K562 (cell line): ENCODE data around the gene CACNA2D3. TPM values are rescaled to one million over a fixed set of nuclear protein-coding genes. Genes with fewer than 3 reads are reported as not detected.

Source experiments
- ATAC-seq: fragments of 200-7000 bp; cut with Tn5 transposase; 3 replicates; pipeline ENCODE4 v1.9.1; 2020; ENCODE audit warnings: moderate library complexity
- BruUV-seq: library from RNA; stranded (reverse); fragments of 400-500 nt; replicated peaks from 2 replicates; lab custom pipeline; 2021; lab: Mats Ljungman, UMichigan
- CTCF ChIA-PET: fragments of 300-600 bp; formaldehyde crosslinking; extraction: SDS; loops from one replicate; lab custom pipeline; 2021; ENCODE audit warnings: low intra/inter-chr PET ratio; lab: Yijun Ruan, JAX
- POLR2A ChIA-PET: fragments of 300-600, 350-650 bp; sonication (Branson Sonifier 250); formaldehyde crosslinking; extraction: SDS; loops from one replicate; lab custom pipeline; 2021; ENCODE audit warnings: antibody characterized with exemption, inconsistent platforms; lab: Yijun Ruan, JAX
- DNase-seq, 4 experiments: peaks; one replicate each; pipeline versions ENCODE4 v3.0.0 to v3.0.0-alpha.2; 2011 to 2018; ENCODE audit warnings: low spot score in 3 of 4, mixed read lengths in 3 of 4; ENCODE audit errors: extremely low read depth in 1 of 4
- FAIRE-seq: peaks from 2 replicates; lab custom pipeline; 2011; peaks lifted over from hg19 to GRCh38; lab: Jason Lieb, UNC
- H2AFZ ChIP-seq: 2 replicates; pipeline ENCODE4 v1.6.0; 2011; ENCODE audit warnings: low read depth, low read length, control low read depth, inconsistent platforms
- H3K27ac ChIP-seq: fragments of 200-600 bp; 3 replicates; pipeline ENCODE4 v1.8.0; 2011; ENCODE audit warnings: low read depth, mild to moderate bottlenecking, control low read depth, inconsistent platforms, low read length, moderate library complexity, mixed read lengths; ENCODE audit errors: extremely low read depth
- H3K27me3 ChIP-seq, 2 experiments: fragments of 300-600 bp in 1 of 2; 2 replicates in 1 of 2; 3 replicates in 1 of 2; pipeline versions ENCODE4 v1.6.0 to v1.8.0; 2011; ENCODE audit warnings: inconsistent platforms in 2 of 2, low read length in 2 of 2, mild to moderate bottlenecking in 1 of 2, mixed read lengths in 1 of 2, moderate library complexity in 1 of 2; ENCODE audit not compliant: control insufficient read depth in 2 of 2, insufficient read depth in 2 of 2
- H3K36me3 ChIP-seq: fragments of 300-600 bp; 3 replicates; pipeline ENCODE4 v1.8.0; 2011; ENCODE audit warnings: mild to moderate bottlenecking, low read length, inconsistent platforms; ENCODE audit not compliant: control insufficient read depth, insufficient read depth
- H3K4me1 ChIP-seq, 2 experiments: fragments of 200-600 bp in 1 of 2; replicated peaks in 1 of 2; 2 replicates in 1 of 2; 3 replicates in 1 of 2; pipeline versions ENCODE4 v1.5.1 to v1.8.0; 2011; ENCODE audit warnings: inconsistent platforms in 2 of 2, low read length in 2 of 2, mild to moderate bottlenecking in 1 of 2, mixed read lengths in 1 of 2, moderate library complexity in 1 of 2; ENCODE audit not compliant: control insufficient read depth in 2 of 2, insufficient read depth in 2 of 2
- H3K4me2 ChIP-seq: 2 replicates; pipeline ENCODE4 v1.6.1; 2011; ENCODE audit warnings: low read length, control low read depth, inconsistent platforms, mixed read lengths; ENCODE audit not compliant: insufficient read depth
- H3K4me3 ChIP-seq: fragments of 200-600 bp; sonication (generic), shearing (Covaris generic); 2 replicates; pipeline ENCODE4 v1.5.1; 2016; ENCODE audit warnings: control low read depth, inconsistent platforms
- H3K79me2 ChIP-seq: fragments of 200-600 bp; 3 replicates; pipeline ENCODE4 v1.8.0; 2011; ENCODE audit warnings: low read length, inconsistent platforms; ENCODE audit not compliant: control insufficient read depth, insufficient read depth
- H3K9ac ChIP-seq, 2 experiments: 2 replicates each; pipeline versions ENCODE4 v1.6.0 to v1.6.1; 2011; ENCODE audit warnings: low read depth in 2 of 2, low read length in 2 of 2, control low read depth in 1 of 2, inconsistent platforms in 1 of 2, mild to moderate bottlenecking in 1 of 2, mixed read lengths in 1 of 2; ENCODE audit not compliant: insufficient read depth in 1 of 2
- H3K9me1 ChIP-seq: one replicate; pipeline ENCODE4 v1.6.0; 2011; ENCODE audit warnings: inconsistent platforms, mild to moderate bottlenecking, low read length, moderate library complexity; ENCODE audit not compliant: control insufficient read depth, insufficient read depth
- H3K9me3 ChIP-seq: replicated peaks from 2 replicates; pipeline ENCODE4 v1.5.1; 2011; ENCODE audit warnings: low read depth, low read length, inconsistent platforms; ENCODE audit not compliant: control insufficient read depth, insufficient read depth
- H4K20me1 ChIP-seq: replicated peaks from 2 replicates; pipeline ENCODE4 v1.6.1; 2011; ENCODE audit warnings: low read length, inconsistent platforms, mixed read lengths; ENCODE audit not compliant: control insufficient read depth, insufficient read depth
- BACH1 ChIP-seq: fragments of 200-800 bp; sonication (Bioruptor generic); IDR thresholded peaks from 2 replicates; pipeline ENCODE4 v1.6.1; 2016; ENCODE audit warnings: missing genetic modification characterization, missing compliant biosample characterization
- BMI1 ChIP-seq: fragments of 150-350 bp; IDR thresholded peaks from 2 replicates; pipeline ENCODE4 v1.6.1; 2014; ENCODE audit warnings: low read length
- DPF2 ChIP-seq: fragments of 450-650 bp; IDR thresholded peaks from 2 replicates; pipeline ENCODE4 v1.6.1; 2016
- FOXP1 ChIP-seq: sonication (generic); formaldehyde crosslinking; IDR thresholded peaks from 2 replicates; pipeline ENCODE4 v1.8.0; 2022; ENCODE audit warnings: mild to moderate bottlenecking, missing genetic modification reagents
- GATA2 ChIP-seq: sonication (generic); formaldehyde crosslinking; IDR thresholded peaks from 2 replicates; pipeline ENCODE4 v1.4.0; 2020; ENCODE audit warnings: mild to moderate bottlenecking, missing genetic modification reagents
- GTF2E2 ChIP-seq: fragments of 200-800 bp; sonication (Bioruptor generic); IDR thresholded peaks from 2 replicates; pipeline ENCODE4 v1.6.1; 2016; ENCODE audit warnings: missing genetic modification characterization, missing compliant biosample characterization
- HOXB6 ChIP-seq: fragments of 250-450 bp; sonication (Bioruptor Pico); IDR thresholded peaks from 2 replicates; pipeline ENCODE4 v1.5.1; 2022; ENCODE audit warnings: mild to moderate bottlenecking, borderline replicate concordance
- NEUROD1 ChIP-seq: fragments of 150-350 bp; IDR thresholded peaks from 2 replicates; pipeline ENCODE4 v1.6.1; 2014; ENCODE audit warnings: borderline replicate concordance, low read length, low read depth; ENCODE audit not compliant: partially characterized antibody
- PHF20 ChIP-seq: fragments of 450-650 bp; IDR thresholded peaks from 2 replicates; pipeline ENCODE4 v1.6.1; 2018; ENCODE audit not compliant: partially characterized antibody
- SAFB2 ChIP-seq: fragments of 200-400 bp; formaldehyde crosslinking; IDR thresholded peaks from 2 replicates; pipeline ENCODE4 v1.6.1; 2018; ENCODE audit warnings: borderline replicate concordance, low read length, low read depth, moderate library complexity; ENCODE audit not compliant: severe bottlenecking
- SETDB1 ChIP-seq: IDR thresholded peaks from one replicate; pipeline ENCODE4 v1.6.1; 2012; ENCODE audit warnings: low read length, control low read depth, inconsistent platforms
- TAL1 ChIP-seq: fragments of 450-650 bp; IDR thresholded peaks from 2 replicates; pipeline ENCODE4 v1.6.1; 2016; ENCODE audit warnings: mild to moderate bottlenecking
- TBP ChIP-seq: optimal IDR thresholded peaks from 2 replicates; pipeline ENCODE3; 2011; ENCODE audit warnings: low read depth, low read length, improper control_type of control experiment
- ZNF146 ChIP-seq: IDR thresholded peaks from one replicate; pipeline ENCODE4 v1.6.1; 2018; ENCODE audit warnings: missing compliant biosample characterization; ENCODE audit not compliant: unreplicated experiment
- WGBS: fragments of 100-300 bp; shearing (Covaris generic); methylation state at CpG from one replicate; pipeline ENCODE4 v1.1.6; 2016; ENCODE audit warnings: low coverage, mixed read lengths; ENCODE audit not compliant: insufficient coverage; ENCODE audit errors: missing lambda C conversion rate; 5-methylcytosine and 5-hydroxymethylcytosine counted together
- in situ Hi-C: fragments of 300-500 bp; cut with MboI; formaldehyde crosslinking; loops from 4 replicates; pipeline ENCODE4 v1.15.0; 2018; ENCODE audit warnings: inconsistent platforms, mixed read lengths
- intact Hi-C: fragments of 100-400 bp; cut with micrococcal nuclease; formaldehyde crosslinking; loops from 2 replicates; pipeline ENCODE4 v1.14.2; 2022
- polyA plus RNA-seq, 8 experiments: library from polyadenylated mRNA; depleted of rRNA in 4 of 8; stranded (reverse) in 5 of 8; unstranded in 3 of 8; fragments of >200 nt; fragmentation: Nextera tagmentation in 2 of 8; fragmentation: Illumina TruSeq in 1 of 8; extraction: Ambion mirVana in 2 of 8; extraction: Trizol in 1 of 8; gene quantifications; 2 replicates each; pipeline versions ENCODE4 v1.2.1 to v1.2.3, GENCODE V29; 2011 to 2014; ENCODE audit warnings: inconsistent platforms in 1 of 8, missing spikeins in 1 of 8
- total RNA-seq, 7 experiments: library from RNA; depleted of rRNA in 6 of 7; stranded (reverse); fragments of >200 nt in 6 of 7; fragmentation: Illumina TruSeq in 2 of 7; extraction: Trizol in 2 of 7; gene quantifications; 2 replicates each; pipeline versions ENCODE4 v1.2.1 to v1.2.3, GENCODE V29; 2011 to 2021; ENCODE audit warnings: low replicate concordance in 1 of 7
- TF ChIP-seq, protein P1 (sequence below): fragments of 450-650 bp; IDR thresholded peaks from 2 replicates; pipeline ENCODE4 v1.6.1; 2016; ENCODE audit warnings: low read depth
- TF ChIP-seq, protein P2 (sequence below): IDR thresholded peaks from 2 replicates; pipeline ENCODE4 v1.6.1; 2016; ENCODE audit warnings: missing genetic modification characterization, missing compliant biosample characterization

Gene CACNA2D3
- total and polyA plus RNA-seq, 9 of the 15 experiments (the other 6 are each of a cell fraction or from before 2014, with no cell fraction given) = 0.01 TPM; not detected in 8

DNA sequence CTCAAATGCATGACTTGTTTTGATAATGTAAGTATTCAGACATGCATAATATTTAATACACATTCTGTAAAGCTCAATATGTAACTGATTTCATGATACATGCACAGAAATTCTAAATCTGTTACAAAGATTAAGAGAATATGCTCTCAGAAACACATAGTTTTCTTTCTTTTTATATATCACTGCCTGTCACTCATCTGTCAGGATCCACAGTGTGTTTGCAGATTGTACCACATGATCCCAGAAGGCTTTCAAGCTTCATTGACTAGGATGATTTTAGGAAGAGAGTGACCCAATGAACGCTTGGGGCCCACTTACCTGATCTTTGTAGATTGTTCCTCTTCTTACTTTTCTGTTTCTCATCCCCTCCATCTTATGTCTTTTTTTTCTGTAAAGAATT is 261.9 kb downstream of the CACNA2D3 start:
- no peak overlapping the region for H3K4me2 ChIP-seq
- intact Hi-C loops = no loop called here
- TF ChIP-seq GATA2 (CRISPR knock-in tag) (no peak), BACH1 (tag) (no peak), GTF2E2 (tag) (no peak), NEUROD1 (no peak), TAL1 (no peak), DPF2 (no peak), SETDB1 (no peak), FOXP1 (CRISPR knock-in tag) (no peak), HOXB6 (CRISPR knock-in tag) (no peak), SAFB2 (no peak), PHF20 (no peak), BMI1 (no peak), TBP (no peak), ZNF146 (CRISPR knock-in tag) (no peak)
- TF ChIP-seq, protein P1, sequence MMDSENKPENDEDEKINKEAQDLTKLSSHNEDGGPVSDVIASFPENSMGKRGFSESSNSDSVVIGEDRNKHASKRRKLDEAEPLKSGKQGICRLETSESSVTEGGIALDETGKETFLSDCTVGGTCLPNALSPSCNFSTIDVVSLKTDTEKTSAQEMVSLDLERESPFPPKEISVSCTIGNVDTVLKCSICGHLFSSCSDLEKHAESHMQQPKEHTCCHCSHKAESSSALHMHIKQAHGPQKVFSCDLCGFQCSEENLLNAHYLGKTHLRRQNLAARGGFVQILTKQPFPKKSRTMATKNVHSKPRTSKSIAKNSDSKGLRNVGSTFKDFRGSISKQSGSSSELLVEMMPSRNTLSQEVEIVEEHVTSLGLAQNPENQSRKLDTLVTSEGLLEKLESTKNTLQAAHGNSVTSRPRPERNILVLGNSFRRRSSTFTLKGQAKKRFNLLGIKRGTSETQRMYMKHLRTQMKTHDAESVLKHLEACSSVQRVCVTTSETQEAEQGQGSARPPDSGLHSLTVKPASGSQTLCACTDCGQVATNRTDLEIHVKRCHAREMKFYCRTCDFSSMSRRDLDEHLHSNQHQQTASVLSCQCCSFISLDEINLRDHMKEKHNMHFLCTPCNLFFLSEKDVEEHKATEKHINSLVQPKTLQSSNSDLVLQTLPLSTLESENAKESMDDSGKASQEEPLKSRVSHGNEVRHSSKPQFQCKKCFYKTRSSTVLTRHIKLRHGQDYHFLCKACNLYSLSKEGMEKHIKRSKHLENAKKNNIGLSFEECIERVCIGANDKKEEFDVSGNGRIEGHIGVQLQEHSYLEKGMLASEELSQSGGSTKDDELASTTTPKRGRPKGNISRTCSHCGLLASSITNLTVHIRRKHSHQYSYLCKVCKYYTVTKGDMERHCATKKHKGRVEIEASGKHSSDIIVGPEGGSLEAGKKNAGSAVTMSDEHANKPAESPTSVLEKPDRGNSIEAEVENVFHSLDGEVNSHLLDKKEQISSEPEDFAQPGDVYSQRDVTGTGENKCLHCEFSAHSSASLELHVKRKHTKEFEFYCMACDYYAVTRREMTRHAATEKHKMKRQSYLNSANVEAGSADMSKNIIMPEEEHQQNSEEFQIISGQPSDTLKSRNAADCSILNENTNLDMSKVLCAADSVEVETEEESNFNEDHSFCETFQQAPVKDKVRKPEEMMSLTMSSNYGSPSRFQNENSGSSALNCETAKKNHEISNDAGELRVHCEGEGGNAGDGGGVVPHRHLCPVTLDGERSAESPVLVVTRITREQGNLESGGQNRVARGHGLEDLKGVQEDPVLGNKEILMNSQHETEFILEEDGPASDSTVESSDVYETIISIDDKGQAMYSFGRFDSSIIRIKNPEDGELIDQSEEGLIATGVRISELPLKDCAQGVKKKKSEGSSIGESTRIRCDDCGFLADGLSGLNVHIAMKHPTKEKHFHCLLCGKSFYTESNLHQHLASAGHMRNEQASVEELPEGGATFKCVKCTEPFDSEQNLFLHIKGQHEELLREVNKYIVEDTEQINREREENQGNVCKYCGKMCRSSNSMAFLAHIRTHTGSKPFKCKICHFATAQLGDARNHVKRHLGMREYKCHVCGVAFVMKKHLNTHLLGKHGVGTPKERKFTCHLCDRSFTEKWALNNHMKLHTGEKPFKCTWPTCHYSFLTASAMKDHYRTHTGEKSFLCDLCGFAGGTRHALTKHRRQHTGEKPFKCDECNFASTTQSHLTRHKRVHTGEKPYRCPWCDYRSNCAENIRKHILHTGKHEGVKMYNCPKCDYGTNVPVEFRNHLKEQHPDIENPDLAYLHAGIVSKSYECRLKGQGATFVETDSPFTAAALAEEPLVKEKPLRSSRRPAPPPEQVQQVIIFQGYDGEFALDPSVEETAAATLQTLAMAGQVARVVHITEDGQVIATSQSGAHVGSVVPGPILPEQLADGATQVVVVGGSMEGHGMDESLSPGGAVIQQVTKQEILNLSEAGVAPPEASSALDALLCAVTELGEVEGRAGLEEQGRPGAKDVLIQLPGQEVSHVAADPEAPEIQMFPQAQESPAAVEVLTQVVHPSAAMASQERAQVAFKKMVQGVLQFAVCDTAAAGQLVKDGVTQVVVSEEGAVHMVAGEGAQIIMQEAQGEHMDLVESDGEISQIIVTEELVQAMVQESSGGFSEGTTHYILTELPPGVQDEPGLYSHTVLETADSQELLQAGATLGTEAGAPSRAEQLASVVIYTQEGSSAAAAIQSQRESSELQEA = no peak
- TF ChIP-seq, protein P2, sequence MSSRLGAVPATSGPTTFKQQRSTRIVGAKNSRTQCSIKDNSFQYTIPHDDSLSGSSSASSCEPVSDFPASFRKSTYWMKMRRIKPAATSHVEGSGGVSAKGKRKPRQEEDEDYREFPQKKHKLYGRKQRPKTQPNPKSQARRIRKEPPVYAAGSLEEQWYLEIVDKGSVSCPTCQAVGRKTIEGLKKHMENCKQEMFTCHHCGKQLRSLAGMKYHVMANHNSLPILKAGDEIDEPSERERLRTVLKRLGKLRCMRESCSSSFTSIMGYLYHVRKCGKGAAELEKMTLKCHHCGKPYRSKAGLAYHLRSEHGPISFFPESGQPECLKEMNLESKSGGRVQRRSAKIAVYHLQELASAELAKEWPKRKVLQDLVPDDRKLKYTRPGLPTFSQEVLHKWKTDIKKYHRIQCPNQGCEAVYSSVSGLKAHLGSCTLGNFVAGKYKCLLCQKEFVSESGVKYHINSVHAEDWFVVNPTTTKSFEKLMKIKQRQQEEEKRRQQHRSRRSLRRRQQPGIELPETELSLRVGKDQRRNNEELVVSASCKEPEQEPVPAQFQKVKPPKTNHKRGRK = no peak
- H3K27me3 ChIP-seq = no peaks in the 10 kb centered on the region
- H4K20me1 ChIP-seq = no peaks in the 10 kb centered on the region
- no peaks in the 10 kb centered on the region for H3K9me1 ChIP-seq
- DNase-seq (no peak), ATAC-seq (no peak), FAIRE-seq (no peak)
- WGBS = 0% methylated on average over 1 of the region's 1 CpG
- H3K9ac ChIP-seq = no peak overlapping the region
- H3K4me3 ChIP-seq = no peak overlapping the region
- CTCF ChIA-PET = no interaction called here
- no peak overlapping the region for H3K27ac ChIP-seq
- H3K9me3 ChIP-seq = no peaks in the 10 kb centered on the region
- H3K79me2 ChIP-seq = no peaks in the 10 kb centered on the region
- POLR2A ChIA-PET = no interaction called here
- in situ Hi-C loops = no loop called here
- no peaks in the 10 kb centered on the region for H3K36me3 ChIP-seq
- H2AFZ ChIP-seq = no peak overlapping the region
- no peaks in the 10 kb centered on the region for H3K4me1 ChIP-seq
- BruUV-seq = no TSS peak
